ENCODE measurements around the gene RAD51D.

RAD51D gene

DNA sequence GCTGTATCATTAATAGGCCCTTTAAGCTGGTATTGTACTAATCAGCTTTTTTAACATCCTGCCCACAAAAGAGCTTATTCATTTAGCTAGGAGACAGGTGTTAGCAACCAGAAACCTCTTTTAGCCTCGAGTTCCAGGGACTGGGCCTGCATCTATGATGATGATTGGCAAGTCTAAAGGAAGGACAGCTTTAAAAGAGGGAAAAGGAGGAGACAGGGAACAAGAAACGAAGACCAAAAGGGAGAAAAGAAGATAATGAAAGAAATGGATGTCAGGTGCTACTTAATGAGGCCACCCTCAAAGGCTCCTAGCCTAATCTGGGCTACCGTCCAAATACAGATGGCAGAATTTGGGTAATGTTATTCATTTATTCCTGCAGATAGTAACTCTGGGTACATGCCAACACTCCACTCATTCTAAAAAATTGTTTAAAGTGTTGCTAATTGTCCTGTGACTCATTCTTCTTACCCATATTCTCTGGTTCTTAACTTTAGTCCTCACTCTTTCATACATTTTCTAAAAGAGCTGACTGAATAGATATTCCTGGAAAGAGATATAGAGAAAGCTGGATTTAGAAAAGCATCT, 37.5 kb downstream of the RAD51D start:
- no peak overlapping the region for H3K4me3 ChIP-seq (ENCODE audit: insufficient read depth, low read depth, low read length)
- H3K27me3 ChIP-seq (ENCODE audit: control insufficient read depth, insufficient read depth, low read length, poor library complexity, severe bottlenecking), result peaks cover 2% of the 10 kb centered on the region
- no peaks in the 10 kb centered on the region for H3K4me1 ChIP-seq (ENCODE audit: control insufficient read depth, insufficient read depth, low read length)
- H3K36me3 ChIP-seq (ENCODE audit: control insufficient read depth, insufficient read depth, low read length), result no peaks in the 10 kb centered on the region
- H3K27ac ChIP-seq (ENCODE audit: insufficient read depth, low read depth, low read length, poor library complexity, severe bottlenecking), result no peak overlapping the region
- WGBS, 2 experiments, result 66 to 68% methylated on average over 3 of the region's 3 CpGs
- no peaks in the 10 kb centered on the region for H3K9me3 ChIP-seq (ENCODE audit: control insufficient read depth, low read length)

DNA sequence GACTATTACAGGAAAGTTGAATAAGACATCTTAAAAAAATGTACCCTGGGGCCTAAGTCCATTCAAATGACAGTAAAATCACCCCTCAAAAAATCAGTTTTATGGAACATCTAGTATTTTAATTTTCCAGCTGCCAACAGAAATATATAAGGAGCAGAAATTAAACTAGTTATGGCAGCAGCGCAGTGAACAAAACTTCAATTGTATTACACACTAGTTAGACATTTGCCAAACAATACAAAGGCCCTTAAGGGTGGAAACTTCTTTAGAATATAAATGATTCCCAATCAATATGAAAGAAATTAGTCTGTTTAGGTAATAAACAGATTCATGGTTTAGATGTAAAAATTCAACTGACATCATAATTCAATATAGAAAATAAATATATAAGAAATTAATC, 38.0 kb downstream of the RAD51D start:
- Histone ChIP-seq H3K27me3 (ENCODE audit: control insufficient read depth, insufficient read depth, low read length, poor library complexity, severe bottlenecking) (no peaks in the 10 kb centered on the region), H3K36me3 (ENCODE audit: control insufficient read depth, insufficient read depth, low read length) (no peaks in the 10 kb centered on the region), H3K4me3 (ENCODE audit: insufficient read depth, low read depth, low read length) (no peak overlapping the region), H3K27ac (ENCODE audit: insufficient read depth, low read depth, low read length, poor library complexity, severe bottlenecking) (no peak overlapping the region), H3K9me3 (ENCODE audit: control insufficient read depth, low read length) (no peaks in the 10 kb centered on the region), H3K4me1 (ENCODE audit: control insufficient read depth, insufficient read depth, low read length) (no peaks in the 10 kb centered on the region)
- 83% methylated on average over 1 of the region's 1 CpG; no CpG with 5 or more reads in 1 of the 2 experiments for WGBS, 2 experiments

DNA sequence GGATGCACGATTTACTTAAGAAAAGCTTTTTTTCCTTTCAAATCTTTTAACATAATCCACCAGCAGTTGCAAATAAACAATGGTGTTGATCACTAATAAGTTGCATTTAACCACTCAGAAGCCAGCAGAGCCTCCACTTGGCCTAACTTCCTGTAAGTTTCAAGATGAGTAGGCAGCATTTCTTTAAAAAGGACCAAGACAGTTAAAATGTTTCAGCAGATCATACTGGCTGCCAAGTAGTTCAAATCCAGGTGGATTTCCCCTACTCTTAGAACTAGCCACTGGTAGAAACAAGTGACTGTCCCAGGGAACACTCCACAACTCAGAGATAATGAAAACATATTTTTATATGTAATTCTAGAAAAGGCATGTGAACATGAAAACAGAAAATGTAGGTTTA, 39.1 kb downstream of the RAD51D start:
- H3K27ac ChIP-seq (ENCODE audit: insufficient read depth, low read depth, low read length, poor library complexity, severe bottlenecking), result no peak overlapping the region
- no peaks in the 10 kb centered on the region for H3K27me3 ChIP-seq (ENCODE audit: control insufficient read depth, insufficient read depth, low read length, poor library complexity, severe bottlenecking)
- H3K4me3 ChIP-seq (ENCODE audit: insufficient read depth, low read depth, low read length), result no peak overlapping the region
- WGBS, 2 experiments, result 40% methylated on average over 1 of the region's 1 CpG; no CpG with 5 or more reads in 1 of the 2 experiments
- no peaks in the 10 kb centered on the region for H3K9me3 ChIP-seq (ENCODE audit: control insufficient read depth, low read length)
- H3K36me3 ChIP-seq (ENCODE audit: control insufficient read depth, insufficient read depth, low read length), result no peaks in the 10 kb centered on the region
- no peaks in the 10 kb centered on the region for H3K4me1 ChIP-seq (ENCODE audit: control insufficient read depth, insufficient read depth, low read length)

DNA sequence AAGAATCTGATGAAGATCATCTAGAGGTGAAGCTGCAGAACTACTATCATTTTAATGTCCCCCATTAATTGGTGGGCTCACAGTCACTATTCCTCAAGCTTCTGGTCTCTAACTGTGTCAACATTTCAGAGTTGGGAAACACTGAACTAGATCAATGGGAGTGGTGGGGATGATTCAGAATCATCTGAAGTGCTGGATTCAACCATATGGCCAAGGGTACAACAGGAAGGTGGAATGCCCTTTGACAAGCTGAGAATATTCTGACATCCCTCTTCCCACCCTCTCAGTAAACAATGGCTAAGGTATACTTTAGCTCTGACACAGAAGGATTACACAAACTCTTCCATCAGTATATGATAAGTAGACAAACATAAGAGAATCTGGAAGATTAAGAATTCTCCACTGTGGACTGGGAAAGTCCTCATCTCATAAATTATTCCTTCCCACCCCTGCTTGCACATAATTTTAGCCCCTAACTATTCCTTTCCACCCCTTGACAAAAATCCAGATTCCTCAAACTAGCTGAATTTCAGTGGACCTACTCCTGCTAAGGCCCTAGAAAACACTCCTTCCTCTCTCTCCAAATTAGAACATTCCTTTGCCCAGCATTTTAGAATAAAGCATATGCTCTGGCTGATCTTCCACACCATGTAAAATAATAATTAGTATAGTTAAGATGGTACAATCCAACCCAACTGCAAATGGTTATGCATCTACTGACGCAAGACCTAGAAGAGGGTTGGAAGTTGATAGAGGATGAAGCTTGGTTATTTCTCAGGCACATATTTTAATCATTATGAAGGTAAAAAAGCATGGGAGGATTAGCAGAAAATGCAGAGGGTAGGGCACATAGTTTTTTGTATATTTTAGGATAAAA, 39.9 kb downstream of the RAD51D start:
- H3K27me3 ChIP-seq (ENCODE audit: control insufficient read depth, insufficient read depth, low read length, poor library complexity, severe bottlenecking), result no peaks in the 10 kb centered on the region
- no peaks in the 10 kb centered on the region for H3K9me3 ChIP-seq (ENCODE audit: control insufficient read depth, low read length)
- no peak overlapping the region for H3K27ac ChIP-seq (ENCODE audit: insufficient read depth, low read depth, low read length, poor library complexity, severe bottlenecking)
- no peaks in the 10 kb centered on the region for H3K4me1 ChIP-seq (ENCODE audit: control insufficient read depth, insufficient read depth, low read length)
- H3K36me3 ChIP-seq (ENCODE audit: control insufficient read depth, insufficient read depth, low read length), result no peaks in the 10 kb centered on the region
- H3K4me3 ChIP-seq (ENCODE audit: insufficient read depth, low read depth, low read length), result no peak overlapping the region
- WGBS, 2 experiments, result 100% methylated on average over 1 of the region's 1 CpG

DNA sequence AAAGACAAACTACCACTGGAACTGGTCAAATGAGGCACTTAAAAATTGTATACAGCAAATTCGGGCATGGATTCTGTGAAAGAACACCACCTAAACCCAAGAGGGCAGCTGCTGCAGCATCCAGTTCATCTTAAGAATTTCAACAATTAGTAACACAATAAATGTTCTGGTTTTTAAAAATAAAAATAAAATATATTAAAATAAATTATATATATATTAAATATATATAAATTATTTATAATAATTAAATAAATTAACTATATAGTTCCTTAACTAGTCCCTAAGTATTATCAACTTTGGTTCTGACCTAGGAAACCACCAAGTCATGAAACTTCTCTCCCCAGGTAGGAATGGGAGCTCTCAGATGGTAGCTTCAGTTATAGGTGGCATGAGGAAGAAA, 42.8 kb downstream of the RAD51D start:
- Histone ChIP-seq H3K27me3 (ENCODE audit: control insufficient read depth, insufficient read depth, low read length, poor library complexity, severe bottlenecking) (no peaks in the 10 kb centered on the region), H3K4me1 (ENCODE audit: control insufficient read depth, insufficient read depth, low read length) (no peaks in the 10 kb centered on the region), H3K36me3 (ENCODE audit: control insufficient read depth, insufficient read depth, low read length) (no peaks in the 10 kb centered on the region), H3K4me3 (ENCODE audit: insufficient read depth, low read depth, low read length) (no peak overlapping the region), H3K9me3 (ENCODE audit: control insufficient read depth, low read length) (no peaks in the 10 kb centered on the region), H3K27ac (ENCODE audit: insufficient read depth, low read depth, low read length, poor library complexity, severe bottlenecking) (no peak overlapping the region)
- WGBS, 2 experiments, result 95 to 96% methylated on average over 1 of the region's 1 CpG

DNA sequence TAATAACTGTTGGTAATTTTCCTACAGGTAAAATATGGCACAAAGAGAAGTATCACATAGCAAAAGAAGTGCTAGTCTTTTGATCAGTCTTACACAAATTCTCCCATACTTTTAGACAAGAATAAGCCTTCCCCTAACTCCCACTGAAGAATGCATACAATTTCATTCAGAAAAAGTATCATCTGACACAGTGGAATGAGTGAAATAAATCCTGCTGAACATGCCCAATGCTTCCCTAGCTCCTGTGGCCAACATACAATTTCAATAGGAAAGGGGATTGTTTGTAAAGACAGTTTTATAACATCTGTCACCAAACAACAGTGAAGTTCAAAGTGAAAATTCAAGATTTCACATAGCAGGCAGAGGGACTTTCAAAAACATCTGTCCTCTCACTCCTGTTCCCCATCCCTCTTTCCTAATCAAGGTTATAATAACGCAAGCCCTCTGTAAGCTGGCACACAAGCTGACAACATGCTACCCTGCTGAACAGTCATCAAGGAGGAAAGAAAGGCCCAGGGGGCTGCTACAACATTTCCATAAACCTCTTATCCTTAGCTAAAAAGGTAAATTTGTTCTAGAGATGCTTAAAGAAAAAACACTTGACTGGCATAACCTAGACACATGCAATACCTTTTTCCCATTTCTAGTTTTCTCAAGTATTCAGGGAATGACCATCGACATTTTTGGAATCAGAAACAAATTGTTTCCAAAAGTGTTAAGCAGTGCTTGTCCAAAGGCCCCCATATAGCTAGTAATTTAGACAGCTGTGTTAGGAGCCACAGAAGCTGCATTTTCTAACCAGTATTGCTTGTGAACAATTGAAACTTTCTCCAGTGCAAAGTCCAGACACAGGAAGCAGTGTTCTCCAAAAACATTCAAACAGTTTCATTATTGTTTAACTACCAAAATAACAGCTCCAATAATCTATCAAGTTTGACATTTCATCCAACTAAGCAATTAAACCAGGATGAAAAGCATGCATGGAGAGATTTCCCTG, 44.7 kb downstream of the RAD51D start:
- Histone ChIP-seq H3K27me3 (ENCODE audit: control insufficient read depth, insufficient read depth, low read length, poor library complexity, severe bottlenecking) (no peaks in the 10 kb centered on the region), H3K27ac (ENCODE audit: insufficient read depth, low read depth, low read length, poor library complexity, severe bottlenecking) (no peak overlapping the region), H3K4me1 (ENCODE audit: control insufficient read depth, insufficient read depth, low read length) (no peaks in the 10 kb centered on the region), H3K4me3 (ENCODE audit: insufficient read depth, low read depth, low read length) (no peak overlapping the region), H3K36me3 (ENCODE audit: control insufficient read depth, insufficient read depth, low read length) (no peaks in the 10 kb centered on the region), H3K9me3 (ENCODE audit: control insufficient read depth, low read length) (no peaks in the 10 kb centered on the region)
- 85 to 86% methylated on average over 2 of the region's 2 CpGs for WGBS, 2 experiments

DNA sequence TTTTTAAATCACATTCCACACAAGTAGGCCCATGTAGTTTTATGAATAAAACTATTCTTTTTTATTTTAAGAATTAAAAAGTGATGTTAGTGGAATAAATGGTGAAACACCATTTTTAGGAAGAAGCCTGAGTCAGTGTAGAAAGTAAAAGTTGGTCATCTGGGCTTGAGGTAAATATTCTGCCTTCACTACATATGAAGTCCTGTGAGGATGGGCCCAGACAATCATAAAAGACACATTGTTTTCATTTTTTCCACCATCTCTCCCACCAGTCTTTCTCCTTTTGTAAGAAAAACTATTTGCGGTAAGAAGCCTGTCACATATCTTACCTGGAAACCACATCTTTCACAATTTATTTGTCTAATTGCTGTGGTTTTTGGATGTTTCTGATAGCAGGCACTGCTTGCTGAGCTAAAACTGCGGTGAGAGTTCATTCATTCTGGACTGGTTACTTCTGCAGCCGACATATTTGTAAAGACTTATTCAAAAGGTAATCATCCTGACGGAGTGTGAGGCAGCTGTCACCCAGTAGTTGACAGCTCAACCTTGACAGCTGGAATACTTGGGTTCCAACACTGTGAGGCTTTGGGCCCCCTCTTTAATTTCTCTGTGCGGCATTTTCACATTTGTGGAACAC, 45.6 kb downstream of the RAD51D start:
- Histone ChIP-seq H3K27me3 (ENCODE audit: control insufficient read depth, insufficient read depth, low read length, poor library complexity, severe bottlenecking) (no peaks in the 10 kb centered on the region), H3K4me3 (ENCODE audit: insufficient read depth, low read depth, low read length) (no peak overlapping the region), H3K4me1 (ENCODE audit: control insufficient read depth, insufficient read depth, low read length) (no peaks in the 10 kb centered on the region), H3K27ac (ENCODE audit: insufficient read depth, low read depth, low read length, poor library complexity, severe bottlenecking) (no peak overlapping the region), H3K36me3 (ENCODE audit: control insufficient read depth, insufficient read depth, low read length) (no peaks in the 10 kb centered on the region), H3K9me3 (ENCODE audit: control insufficient read depth, low read length) (no peaks in the 10 kb centered on the region)
- 92% methylated on average over 4 to 5 of the region's 5 CpGs for WGBS, 2 experiments

DNA sequence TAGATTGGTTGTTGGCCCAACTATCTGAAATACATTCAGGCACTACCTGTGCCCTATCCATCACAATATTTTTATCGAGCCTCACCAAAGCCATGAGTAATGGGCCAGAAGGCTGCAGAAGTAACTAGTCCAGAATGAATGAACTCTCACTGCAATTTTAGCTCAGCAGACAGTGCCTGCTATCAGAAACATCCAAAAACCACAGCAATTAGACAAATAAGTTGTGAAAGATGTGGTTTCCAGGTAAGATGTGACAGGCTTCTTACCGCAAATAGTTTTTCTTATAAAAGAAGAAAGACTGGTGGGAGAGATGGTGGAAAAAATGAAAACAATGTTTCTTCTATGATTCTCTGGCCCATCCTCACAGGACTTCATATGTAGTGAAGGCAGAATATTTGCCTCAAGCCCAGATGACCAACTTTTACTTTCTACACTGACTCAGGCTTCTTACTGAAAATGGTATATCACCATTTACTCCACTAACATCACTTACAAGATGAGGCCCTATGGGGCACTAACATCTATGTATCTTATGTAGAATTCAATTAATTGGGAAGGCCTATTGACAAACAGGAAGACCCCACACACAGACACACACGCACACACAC, 46.4 kb downstream of the RAD51D start:
- Histone ChIP-seq H3K36me3 (ENCODE audit: control insufficient read depth, insufficient read depth, low read length) (no peaks in the 10 kb centered on the region), H3K4me1 (ENCODE audit: control insufficient read depth, insufficient read depth, low read length) (no peaks in the 10 kb centered on the region), H3K4me3 (ENCODE audit: insufficient read depth, low read depth, low read length) (no peak overlapping the region), H3K9me3 (ENCODE audit: control insufficient read depth, low read length) (no peaks in the 10 kb centered on the region), H3K27ac (ENCODE audit: insufficient read depth, low read depth, low read length, poor library complexity, severe bottlenecking) (no peak overlapping the region), H3K27me3 (ENCODE audit: control insufficient read depth, insufficient read depth, low read length, poor library complexity, severe bottlenecking) (no peaks in the 10 kb centered on the region)
- 89 to 93% methylated on average over 3 of the region's 3 CpGs for WGBS, 2 experiments

DNA sequence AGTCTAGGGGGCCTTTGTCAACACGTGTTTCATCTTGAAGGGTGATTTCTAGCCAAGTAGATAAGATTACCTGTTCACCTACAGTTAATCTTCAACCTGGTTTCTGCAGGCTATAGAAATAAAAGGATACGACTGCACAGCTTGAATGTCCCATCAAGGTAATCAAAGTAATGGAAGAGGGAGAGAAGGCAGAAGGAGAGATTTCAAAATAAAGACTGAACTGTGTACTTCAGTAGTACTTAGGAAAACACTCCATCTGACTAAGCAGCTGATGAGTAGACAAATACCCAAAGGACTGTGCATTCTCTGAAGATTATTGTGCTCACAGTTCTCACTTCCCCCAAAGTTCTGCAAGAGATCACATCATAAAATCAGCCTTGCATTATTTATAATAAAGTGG, 50.3 kb downstream of the RAD51D start:
- H3K36me3 ChIP-seq (ENCODE audit: control insufficient read depth, insufficient read depth, low read length), result no peaks in the 10 kb centered on the region
- WGBS, 2 experiments, result 74 to 81% methylated on average over 2 of the region's 2 CpGs

More for the DNA sequence above, 50.3 kb downstream of the RAD51D start:
- Histone ChIP-seq H3K4me1 (ENCODE audit: control insufficient read depth, insufficient read depth, low read length) (no peaks in the 10 kb centered on the region), H3K27me3 (ENCODE audit: control insufficient read depth, insufficient read depth, low read length, poor library complexity, severe bottlenecking) (peaks cover 7% of the 10 kb centered on the region), H3K9me3 (ENCODE audit: control insufficient read depth, low read length) (no peaks in the 10 kb centered on the region), H3K4me3 (ENCODE audit: insufficient read depth, low read depth, low read length) (no peak overlapping the region), H3K27ac (ENCODE audit: insufficient read depth, low read depth, low read length, poor library complexity, severe bottlenecking) (no peak overlapping the region)
